ENCODE measurements around the gene TAOK2.
"Not testable (repeated sequence)": the region's sequence is repeated elsewhere in the genome, so short reads cannot be mapped to it uniquely, and the experiment has no call there.

TAOK2 gene

DNA sequence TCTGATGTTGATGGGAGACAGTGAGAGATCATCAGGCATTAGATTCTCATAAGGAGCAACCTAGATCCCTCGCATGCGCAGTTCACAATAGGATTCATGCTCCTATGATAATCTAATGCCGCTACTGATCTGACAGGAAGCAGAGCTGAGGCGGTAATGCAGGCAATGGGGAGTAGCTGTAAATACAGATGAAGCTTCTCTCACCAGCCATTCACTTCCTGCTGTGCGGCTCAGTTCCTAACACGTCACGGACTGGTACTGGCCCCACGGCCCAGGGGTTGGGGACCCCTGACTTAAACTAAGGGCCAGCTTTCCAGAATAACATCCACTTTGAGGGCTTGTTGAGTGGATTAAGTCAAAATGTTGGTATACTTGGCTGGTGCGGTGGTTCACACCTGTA, 14.4 kb upstream of the TAOK2 start:
- H3K4me1 ChIP-seq (ENCODE audit: insufficient read depth, low read length), result 0 out of 2 replicates have a peak, but pooled peaks cover 3% of the 10 kb centered on the region
- H3K9me3 ChIP-seq (ENCODE audit: control insufficient read depth, insufficient read depth, low read length), result no peaks in the 10 kb centered on the region
- H3K36me3 ChIP-seq (ENCODE audit: insufficient read depth, low read length), result no peaks in the 10 kb centered on the region
- no peak overlapping the region for H3K9ac ChIP-seq (ENCODE audit: low read depth, low read length)

- H3K4me1 ChIP-seq (ENCODE audit: insufficient read depth, low read length); H3K9ac ChIP-seq (ENCODE audit: low read depth, low read length): not testable (repeated sequence)
Observed at GRCh38 chr16:29959821-29960220, 13.8 kb upstream of the TAOK2 start.

DNA sequence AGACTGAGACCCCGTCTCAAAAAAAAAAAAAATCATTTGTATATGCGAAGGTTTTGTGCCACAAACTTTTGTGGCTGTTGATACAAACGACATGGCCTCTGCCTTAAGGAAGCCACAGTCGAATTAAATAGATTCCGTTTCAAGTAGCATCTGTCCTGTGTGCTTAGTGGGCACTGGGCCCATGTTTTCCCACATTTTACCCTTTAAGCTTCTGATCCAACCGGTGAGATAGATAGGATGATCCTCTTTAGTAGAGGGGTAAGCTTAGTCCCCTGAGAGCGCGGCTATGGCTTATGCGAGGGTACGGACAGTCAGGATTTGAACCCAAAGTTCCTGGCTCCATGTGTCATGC, 12.6 kb upstream of the TAOK2 start:
- H3K9ac ChIP-seq (ENCODE audit: low read depth, low read length), result peak overlapping the region; percentile 78; the same call in 1 of the 2 replicates

More at GRCh38 chr16:29959821-29960220, 13.8 kb upstream of the TAOK2 start:
- not testable (repeated sequence) for H3K9me3 ChIP-seq (ENCODE audit: control insufficient read depth, insufficient read depth, low read length); H3K36me3 ChIP-seq (ENCODE audit: insufficient read depth, low read length)

DNA sequence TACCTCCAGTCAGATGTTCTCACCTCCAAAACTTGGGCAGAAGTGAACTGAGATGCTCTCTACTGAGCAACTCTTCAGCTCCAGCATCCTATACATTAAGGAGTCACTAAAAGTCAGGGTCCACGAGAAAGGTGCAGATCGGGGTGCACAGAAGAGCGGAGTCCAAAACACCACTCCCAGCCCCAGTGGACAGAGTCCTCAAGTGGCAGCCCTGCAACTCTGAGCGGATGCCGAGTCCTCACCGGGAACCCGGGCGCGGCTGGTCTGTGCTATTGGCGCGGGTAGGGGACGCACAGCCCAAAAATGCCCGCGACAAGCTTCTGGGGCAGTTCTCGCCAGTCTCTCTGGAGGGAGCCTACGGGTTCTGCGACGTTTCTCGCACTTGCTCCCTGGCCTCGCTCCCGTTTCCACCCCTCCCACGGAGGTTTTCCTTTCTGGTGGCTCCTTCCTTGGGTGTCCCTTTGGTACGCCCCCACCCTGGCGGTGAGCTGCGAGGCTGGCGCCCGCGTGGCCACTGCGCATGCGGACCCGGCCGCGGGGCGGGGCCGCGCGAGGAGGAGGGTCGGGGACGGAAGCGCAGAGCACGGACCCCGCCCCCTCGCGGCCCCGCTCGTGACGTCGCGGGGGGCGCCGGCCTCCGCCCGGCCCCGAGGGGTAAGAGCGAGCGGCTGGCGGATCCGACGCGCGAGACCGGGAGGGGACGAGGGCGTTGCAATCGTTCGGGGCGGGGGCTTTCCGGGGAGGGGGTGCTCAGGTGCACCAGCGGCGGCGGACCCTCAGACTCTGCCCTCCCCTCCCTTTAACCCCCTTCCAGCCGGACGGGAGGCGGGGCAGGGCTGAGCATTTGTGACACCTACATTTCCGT, 12.0 kb upstream of the TAOK2 start, which contains the start of gene TMEM219:
Gene TMEM219, plus strand, starts transcription at position 601 of the 865 bp plus-strand sequence. CDS start 1,065 bp downstream, outside the sequence.
- H3K4me1 ChIP-seq (ENCODE audit: insufficient read depth, low read length), result 0 out of 2 replicates have a peak, but pooled peaks cover 3% of the 10 kb centered on the region
- H3K9me3 ChIP-seq (ENCODE audit: control insufficient read depth, insufficient read depth, low read length), result no peaks in the 10 kb centered on the region
- no peaks in the 10 kb centered on the region for H3K36me3 ChIP-seq (ENCODE audit: insufficient read depth, low read length)
- H3K9ac ChIP-seq (ENCODE audit: low read depth, low read length), result peak within 1 kb of the TSS; percentile 78

More for the DNA sequence above, 12.6 kb upstream of the TAOK2 start:
- H3K9me3 ChIP-seq (ENCODE audit: control insufficient read depth, insufficient read depth, low read length), result no peaks in the 10 kb centered on the region
- no peaks in the 10 kb centered on the region for H3K36me3 ChIP-seq (ENCODE audit: insufficient read depth, low read length)
- 0 out of 2 replicates have a peak, but pooled peaks cover 3% of the 10 kb centered on the region for H3K4me1 ChIP-seq (ENCODE audit: insufficient read depth, low read length)

GRCh38 chr16:29962344-29962994, 11.2 kb upstream of the TAOK2 start:
- H3K36me3 ChIP-seq (ENCODE audit: insufficient read depth, low read length), result no peaks in the 10 kb centered on the region
- no peaks in the 10 kb centered on the region for H3K9me3 ChIP-seq (ENCODE audit: control insufficient read depth, insufficient read depth, low read length)
- peak overlapping the region; percentile 78 for H3K9ac ChIP-seq (ENCODE audit: low read depth, low read length)
- 0 out of 2 replicates have a peak, but pooled peaks cover 3% of the 10 kb centered on the region for H3K4me1 ChIP-seq (ENCODE audit: insufficient read depth, low read length)

DNA sequence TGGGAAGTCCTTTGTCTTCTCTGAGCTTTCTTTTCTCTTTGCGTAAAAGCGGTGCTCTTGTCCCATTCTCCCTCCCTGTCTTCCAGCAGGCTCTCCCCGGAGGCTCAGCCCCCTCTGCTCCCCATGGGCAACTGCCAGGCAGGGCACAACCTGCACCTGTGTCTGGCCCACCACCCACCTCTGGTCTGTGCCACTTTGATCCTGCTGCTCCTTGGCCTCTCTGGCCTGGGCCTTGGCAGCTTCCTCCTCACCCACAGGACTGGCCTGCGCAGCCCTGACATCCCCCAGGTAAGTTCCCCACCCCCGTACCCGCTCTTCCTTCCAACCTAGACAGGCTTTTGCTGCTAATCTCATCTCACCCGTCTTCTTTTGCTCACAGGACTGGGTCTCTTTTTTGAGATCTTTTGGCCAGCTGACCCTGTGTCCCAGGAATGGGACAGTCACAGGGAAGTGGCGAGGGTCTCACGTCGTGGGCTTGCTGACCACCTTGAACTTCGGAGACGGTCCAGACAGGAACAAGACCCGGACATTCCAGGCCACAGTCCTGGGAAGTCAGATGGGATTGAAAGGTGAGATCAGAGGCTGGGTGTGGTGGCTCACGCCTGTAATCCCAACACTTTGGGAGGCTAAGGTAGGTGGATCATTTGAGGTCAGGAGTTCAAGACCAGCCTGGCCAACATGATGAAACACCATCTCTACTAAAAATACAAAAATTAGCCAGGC, 10.5 kb upstream of the TAOK2 start:
- H3K36me3 ChIP-seq (ENCODE audit: insufficient read depth, low read length), result no peaks in the 10 kb centered on the region
- no peak overlapping the region for H3K9ac ChIP-seq (ENCODE audit: low read depth, low read length)
- H3K9me3 ChIP-seq (ENCODE audit: control insufficient read depth, insufficient read depth, low read length), result no peaks in the 10 kb centered on the region
- H3K4me1 ChIP-seq (ENCODE audit: insufficient read depth, low read length), result 0 out of 2 replicates have a peak, but pooled peaks cover 3% of the 10 kb centered on the region

- Histone ChIP-seq H3K36me3 (ENCODE audit: insufficient read depth, low read length) (peaks cover 2% of the 10 kb centered on the region; the same call in 1 of the 2 replicates), H3K9me3 (ENCODE audit: control insufficient read depth, insufficient read depth, low read length) (peaks cover 12% of the 10 kb centered on the region), H3K9ac (ENCODE audit: low read depth, low read length) (no peak overlapping the region), H3K4me1 (ENCODE audit: insufficient read depth, low read length) (no peaks in the 10 kb centered on the region)
Observed at GRCh38 chr16:29968205-29968604, 5.5 kb upstream of the TAOK2 start.

GRCh38 chr16:29971304-29971703, 2.4 kb upstream of the TAOK2 start:
- peaks cover 2% of the 10 kb centered on the region; the same call in 1 of the 2 replicates for H3K36me3 ChIP-seq (ENCODE audit: insufficient read depth, low read length)
- peaks cover 9% of the 10 kb centered on the region; the same call in 1 of the 2 replicates for H3K4me1 ChIP-seq (ENCODE audit: insufficient read depth, low read length)
- H3K9me3 ChIP-seq (ENCODE audit: control insufficient read depth, insufficient read depth, low read length), result peaks cover 12% of the 10 kb centered on the region
- H3K9ac ChIP-seq (ENCODE audit: low read depth, low read length), result no peak overlapping the region

- Histone ChIP-seq H3K4me1 (ENCODE audit: insufficient read depth, low read length) (peaks cover 15% of the 10 kb centered on the region), H3K9me3 (ENCODE audit: control insufficient read depth, insufficient read depth, low read length) (peaks cover 12% of the 10 kb centered on the region), H3K9ac (ENCODE audit: low read depth, low read length) (no peak overlapping the region), H3K36me3 (ENCODE audit: insufficient read depth, low read length) (peaks cover 2% of the 10 kb centered on the region; the same call in 1 of the 2 replicates)
Observed at GRCh38 chr16:29972500-29972899, 1.2 kb upstream of the TAOK2 start.

- H3K36me3 ChIP-seq (ENCODE audit: insufficient read depth, low read length), result peaks cover 2% of the 10 kb centered on the region; the same call in 1 of the 2 replicates
- no peak overlapping the region for H3K9ac ChIP-seq (ENCODE audit: low read depth, low read length)
- H3K9me3 ChIP-seq (ENCODE audit: control insufficient read depth, insufficient read depth, low read length), result peaks cover 12% of the 10 kb centered on the region
- peaks cover 15% of the 10 kb centered on the region for H3K4me1 ChIP-seq (ENCODE audit: insufficient read depth, low read length)
Observed at GRCh38 chr16:29972992-29973383, 680 bp upstream of the TAOK2 start.

GRCh38 chr16:29974291-29975133, 844 bp downstream of the TAOK2 start:
- H3K9ac ChIP-seq (ENCODE audit: low read depth, low read length), result peak overlapping the region; percentile 88
- peaks cover 2% of the 10 kb centered on the region for H3K36me3 ChIP-seq (ENCODE audit: insufficient read depth, low read length)
- peaks cover 12% of the 10 kb centered on the region for H3K9me3 ChIP-seq (ENCODE audit: control insufficient read depth, insufficient read depth, low read length)
- peaks cover 15% of the 10 kb centered on the region for H3K4me1 ChIP-seq (ENCODE audit: insufficient read depth, low read length)

DNA sequence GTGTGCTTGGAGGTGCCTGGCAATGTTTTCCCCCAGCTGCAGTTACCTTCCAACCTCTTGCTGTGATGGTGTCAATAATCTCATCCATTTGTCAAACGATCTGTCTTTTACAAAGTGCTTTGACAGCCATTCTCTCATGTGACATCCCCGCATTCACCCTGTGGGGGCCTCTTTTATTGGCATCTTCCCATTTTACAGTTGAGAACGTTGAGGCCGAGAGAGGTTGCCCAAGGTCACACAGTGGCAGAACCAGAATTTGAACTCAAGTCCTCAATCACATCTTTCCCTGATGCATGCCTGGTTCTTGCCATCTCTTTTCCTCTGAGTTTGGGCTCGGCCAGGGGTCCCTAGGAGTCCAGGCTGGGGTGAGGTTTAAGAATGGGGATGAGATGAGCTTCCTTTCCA, 1.5 kb downstream of the TAOK2 start:
- peaks cover 2% of the 10 kb centered on the region for H3K36me3 ChIP-seq (ENCODE audit: insufficient read depth, low read length)
- peaks cover 12% of the 10 kb centered on the region for H3K9me3 ChIP-seq (ENCODE audit: control insufficient read depth, insufficient read depth, low read length)
- H3K9ac ChIP-seq (ENCODE audit: low read depth, low read length), result peak overlapping the region; percentile 88; the same call in 1 of the 2 replicates
- H3K4me1 ChIP-seq (ENCODE audit: insufficient read depth, low read length), result peaks cover 15% of the 10 kb centered on the region

DNA sequence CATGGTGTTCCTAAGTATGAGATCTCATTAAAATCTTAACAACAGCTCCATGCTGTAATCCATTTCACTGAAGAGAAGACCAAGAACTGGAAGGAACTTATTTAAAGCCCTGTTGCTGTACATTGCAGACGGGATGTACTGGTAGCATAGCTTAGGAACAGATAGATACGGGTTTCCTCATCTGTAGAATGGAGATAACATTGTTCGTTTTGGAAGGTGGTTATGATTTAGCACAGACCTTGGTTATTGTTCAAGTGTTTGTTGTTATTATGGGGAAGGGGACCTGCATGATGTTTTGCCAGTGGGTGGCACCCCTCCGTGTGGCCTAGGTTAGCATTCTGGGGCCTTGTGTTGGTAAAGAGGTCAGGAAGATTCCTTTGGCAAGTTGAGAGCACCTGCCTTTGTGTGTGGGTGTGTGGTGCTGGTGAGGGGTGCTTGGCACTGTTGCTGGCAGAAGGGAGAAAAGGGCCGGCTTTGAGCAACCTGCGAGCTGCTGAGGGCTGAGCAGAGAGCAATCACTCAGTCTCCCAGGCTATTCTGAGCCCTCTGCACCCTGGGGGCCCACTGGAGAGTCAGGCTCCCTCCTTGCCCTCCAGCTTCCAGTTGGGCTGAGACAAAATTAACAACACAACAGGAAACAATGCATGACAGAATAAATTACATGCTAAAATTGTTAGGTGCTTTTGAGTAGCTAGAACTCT, 2.3 kb downstream of the TAOK2 start:
- peaks cover 15% of the 10 kb centered on the region for H3K4me1 ChIP-seq (ENCODE audit: insufficient read depth, low read length)
- no peak overlapping the region; the same call in 1 of the 2 replicates for H3K9ac ChIP-seq (ENCODE audit: low read depth, low read length)
- peaks cover 12% of the 10 kb centered on the region for H3K9me3 ChIP-seq (ENCODE audit: control insufficient read depth, insufficient read depth, low read length)
- peaks cover 2% of the 10 kb centered on the region for H3K36me3 ChIP-seq (ENCODE audit: insufficient read depth, low read length)
